ENCODE measurements around the gene OSTN. TPM values are rescaled to one million over a fixed set of nuclear protein-coding genes. Genes with fewer than 3 reads are reported as not detected.
"Not testable (repeated sequence)": the region's sequence is repeated elsewhere in the genome, so short reads cannot be mapped to it uniquely, and the experiment has no call there.

OSTN gene
- polyA plus RNA-seq, 1 experiment, result not detected

DNA sequence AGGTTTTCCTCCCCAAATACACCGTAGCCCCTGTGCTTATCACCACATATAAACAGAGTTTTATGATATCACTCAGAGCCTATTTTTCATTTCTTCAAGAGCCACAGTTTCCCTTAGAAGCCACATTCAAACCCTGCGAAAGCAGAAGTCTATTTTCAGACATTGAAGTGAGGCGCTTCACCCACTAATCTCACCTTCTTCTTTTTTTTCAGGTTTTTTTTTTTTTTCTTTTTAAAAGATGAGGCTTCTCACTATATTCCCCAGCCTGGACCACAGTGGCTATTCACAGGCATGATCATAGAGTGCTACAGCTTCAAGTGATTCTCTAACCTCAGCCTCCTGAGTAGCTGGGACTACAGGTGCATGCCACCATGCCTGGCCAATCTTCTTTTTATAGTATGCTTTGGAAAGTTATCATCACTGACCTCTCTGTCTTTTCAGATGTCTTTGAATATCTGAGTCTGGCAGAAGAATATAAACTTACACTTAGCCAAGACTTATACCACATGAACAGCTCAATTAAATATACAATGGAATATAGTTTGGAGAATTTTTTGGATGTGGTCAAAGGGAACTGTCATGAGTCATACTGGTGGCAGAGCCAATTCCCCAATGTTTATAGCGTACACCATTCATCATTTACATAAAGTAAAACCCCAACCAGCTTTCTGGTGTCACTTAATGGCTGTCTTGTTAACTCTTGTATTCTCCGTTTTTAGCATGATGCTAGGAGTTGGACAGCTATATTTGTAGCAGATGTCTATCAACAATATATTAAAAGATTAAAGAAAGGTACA, 70.4 kb downstream of the OSTN start:
- no peaks in the 10 kb centered on the region for H3K9me3 ChIP-seq (ENCODE audit: control insufficient read depth, insufficient read depth, low read length)
- CTCF ChIA-PET, result no interaction called here
- H3K27me3 ChIP-seq (ENCODE audit: control insufficient read depth, insufficient read depth, low read length), result no peaks in the 10 kb centered on the region
- no peak for TF ChIP-seq CTCF (IDR thresholded peaks at IDR 0.05; ENCODE audit: low read depth, low read length)
- no peak overlapping the region for H3K27ac ChIP-seq (ENCODE audit: low read depth, low read length)
- POLR2A ChIA-PET, result no interaction called here
- H3K4me3 ChIP-seq (ENCODE audit: low read depth, low read length), result no peak overlapping the region
- DNase-seq (ENCODE audit: low read depth, low spot score), result peak; percentile 24

- CTCF ChIA-PET, result interaction anchor here (0.6 kb wide), 1 partner anchor 1560 kb away, joined by 3 read pairs; no protein-coding TSS in a partner anchor
These were observed 76.2 kb downstream of the OSTN start for GRCh38 chr3:191275244-191275643.

GRCh38 chr3:191275751-191276150, 76.7 kb downstream of the OSTN start:
- Histone ChIP-seq H3K27me3 (ENCODE audit: control insufficient read depth, insufficient read depth, low read length) (no peaks in the 10 kb centered on the region), H3K27ac (ENCODE audit: low read depth, low read length) (no peak overlapping the region), H3K9me3 (ENCODE audit: control insufficient read depth, insufficient read depth, low read length) (no peaks in the 10 kb centered on the region), H3K4me3 (ENCODE audit: low read depth, low read length) (no peak overlapping the region)
- ChIA-PET CTCF (no interaction called here), POLR2A (no interaction called here)
- no peak for TF ChIP-seq CTCF (IDR thresholded peaks at IDR 0.05; ENCODE audit: low read depth, low read length)
- DNase-seq (ENCODE audit: low read depth, low spot score), result no peak

More at GRCh38 chr3:191275244-191275643, 76.2 kb downstream of the OSTN start:
- POLR2A ChIA-PET; DNase-seq (ENCODE audit: low read depth, low spot score); H3K27me3 ChIP-seq (ENCODE audit: control insufficient read depth, insufficient read depth, low read length); H3K4me3 ChIP-seq (ENCODE audit: low read depth, low read length); H3K27ac ChIP-seq (ENCODE audit: low read depth, low read length); H3K9me3 ChIP-seq (ENCODE audit: control insufficient read depth, insufficient read depth, low read length): not testable (repeated sequence)

- no peaks in the 10 kb centered on the region for H3K27me3 ChIP-seq (ENCODE audit: control insufficient read depth, insufficient read depth, low read length)
- ChIA-PET POLR2A (no interaction called here), CTCF (no interaction called here)
- TF ChIP-seq CTCF (IDR thresholded peaks at IDR 0.05; ENCODE audit: low read depth, low read length), result no peak
- H3K4me3 ChIP-seq (ENCODE audit: low read depth, low read length), result no peak overlapping the region
- H3K9me3 ChIP-seq (ENCODE audit: control insufficient read depth, insufficient read depth, low read length), result no peaks in the 10 kb centered on the region
- no peak for DNase-seq (ENCODE audit: low read depth, low spot score)
- no peak overlapping the region for H3K27ac ChIP-seq (ENCODE audit: low read depth, low read length)
These were observed 81.1 kb downstream of the OSTN start for GRCh38 chr3:191280111-191280510.

DNA sequence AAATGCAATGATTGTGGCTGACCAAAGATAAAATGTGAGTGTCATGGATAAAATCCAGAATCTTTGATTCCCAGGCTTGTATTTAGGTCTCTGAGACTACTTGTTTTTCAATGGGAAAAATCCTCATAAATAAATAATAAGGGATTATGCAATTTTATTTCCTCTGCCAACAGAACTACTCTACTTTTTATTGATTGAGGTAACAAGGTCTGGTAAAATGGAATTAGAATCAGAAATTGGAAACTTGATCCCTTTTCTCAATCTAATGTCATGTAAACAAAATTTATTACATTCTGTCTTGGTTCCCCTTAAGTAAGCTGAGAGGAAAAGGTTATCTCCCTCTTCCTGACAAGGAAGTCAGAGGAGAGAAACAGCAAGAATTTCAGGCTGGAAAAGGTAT, 81.8 kb downstream of the OSTN start:
- no peak for DNase-seq (ENCODE audit: low read depth, low spot score)
- CTCF ChIA-PET, result no interaction called here
- no peak for TF ChIP-seq CTCF (IDR thresholded peaks at IDR 0.05; ENCODE audit: low read depth, low read length)
- POLR2A ChIA-PET, result no interaction called here
- Histone ChIP-seq H3K27me3 (ENCODE audit: control insufficient read depth, insufficient read depth, low read length) (no peaks in the 10 kb centered on the region), H3K4me3 (ENCODE audit: low read depth, low read length) (no peak overlapping the region), H3K9me3 (ENCODE audit: control insufficient read depth, insufficient read depth, low read length) (no peaks in the 10 kb centered on the region), H3K27ac (ENCODE audit: low read depth, low read length) (no peak overlapping the region)

All from AG04450 (cell line).